GM12864 (cell line): ENCODE measurements around the gene AGPAT3.

ENCODE experiments used
- DNase-seq: peaks from one replicate; pipeline ENCODE4 v3.0.0-alpha.2; 2011; ENCODE audit warnings: low read depth
- H3K4me3 ChIP-seq: 2 replicates; pipeline ENCODE4 v1.5.1; 2011; ENCODE audit warnings: mild to moderate bottlenecking, low read depth, low read length, control low read depth
- TF ChIP-seq, protein P1 (sequence below): IDR thresholded peaks from 2 replicates; pipeline ENCODE4 v1.5.1; 2011; ENCODE audit warnings: low read depth, mild to moderate bottlenecking, moderate library complexity, low read length, control low read depth, inconsistent platforms; ENCODE audit errors: missing control alignments

AGPAT3 gene

DNA sequence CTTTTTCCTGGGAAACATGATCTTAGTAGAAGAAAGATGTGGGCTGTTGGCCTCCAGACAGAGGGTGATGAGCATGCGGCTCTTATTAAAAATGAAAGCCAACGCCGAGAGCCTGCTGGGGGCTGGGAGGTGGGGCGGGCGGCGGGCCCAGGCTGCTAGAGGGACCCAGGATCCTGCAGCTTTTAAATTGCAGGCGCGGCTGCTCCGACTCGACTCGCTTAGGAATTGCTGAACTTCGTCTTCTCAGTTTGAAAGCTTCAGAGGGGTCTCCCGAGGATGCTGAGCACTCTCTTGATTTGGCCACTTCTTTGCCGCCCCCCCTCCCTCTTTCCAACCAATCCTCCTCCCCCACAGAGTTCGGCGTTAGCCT is 1.2 kb downstream of the AGPAT3 start:
- TF ChIP-seq, protein P1, sequence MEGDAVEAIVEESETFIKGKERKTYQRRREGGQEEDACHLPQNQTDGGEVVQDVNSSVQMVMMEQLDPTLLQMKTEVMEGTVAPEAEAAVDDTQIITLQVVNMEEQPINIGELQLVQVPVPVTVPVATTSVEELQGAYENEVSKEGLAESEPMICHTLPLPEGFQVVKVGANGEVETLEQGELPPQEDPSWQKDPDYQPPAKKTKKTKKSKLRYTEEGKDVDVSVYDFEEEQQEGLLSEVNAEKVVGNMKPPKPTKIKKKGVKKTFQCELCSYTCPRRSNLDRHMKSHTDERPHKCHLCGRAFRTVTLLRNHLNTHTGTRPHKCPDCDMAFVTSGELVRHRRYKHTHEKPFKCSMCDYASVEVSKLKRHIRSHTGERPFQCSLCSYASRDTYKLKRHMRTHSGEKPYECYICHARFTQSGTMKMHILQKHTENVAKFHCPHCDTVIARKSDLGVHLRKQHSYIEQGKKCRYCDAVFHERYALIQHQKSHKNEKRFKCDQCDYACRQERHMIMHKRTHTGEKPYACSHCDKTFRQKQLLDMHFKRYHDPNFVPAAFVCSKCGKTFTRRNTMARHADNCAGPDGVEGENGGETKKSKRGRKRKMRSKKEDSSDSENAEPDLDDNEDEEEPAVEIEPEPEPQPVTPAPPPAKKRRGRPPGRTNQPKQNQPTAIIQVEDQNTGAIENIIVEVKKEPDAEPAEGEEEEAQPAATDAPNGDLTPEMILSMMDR = no peak
- DNase-seq = no peak

GRCh38 chr21:43866659-43867331 is 1.8 kb downstream of the AGPAT3 start:
- no peak for DNase-seq
- TF ChIP-seq, protein P1 = no peak
- peak overlapping the region; percentile 80 for H3K4me3 ChIP-seq

More for the DNA sequence above, 1.2 kb downstream of the AGPAT3 start:
- H3K4me3 ChIP-seq = peak overlapping the region; percentile 80

DNA sequence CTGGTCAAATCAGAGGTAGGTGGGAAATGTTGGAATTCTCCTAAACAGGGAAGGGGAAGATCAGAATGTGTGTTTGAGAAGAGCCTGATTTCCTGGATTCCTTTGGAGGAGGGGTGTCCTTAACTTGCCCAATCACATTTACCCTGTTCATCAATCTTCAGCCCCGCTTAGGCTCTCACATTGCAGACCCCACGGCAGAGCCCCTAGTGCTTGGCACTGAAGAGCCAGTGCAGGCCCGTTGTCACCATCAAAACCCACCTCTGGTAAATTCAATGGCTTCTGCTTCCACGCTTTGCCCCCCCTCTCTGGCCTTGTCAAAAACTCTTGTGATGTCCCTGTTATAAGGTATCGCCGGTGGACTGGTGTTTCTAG is 2.3 kb downstream of the AGPAT3 start:
- H3K4me3 ChIP-seq = no peak overlapping the region; the same call in 1 of the 2 replicates
- no peak for DNase-seq
- TF ChIP-seq, protein P1 = no peak

GRCh38 chr21:43867948-43868347 is 2.9 kb downstream of the AGPAT3 start:
- H3K4me3 ChIP-seq = no peak overlapping the region
- TF ChIP-seq, protein P1 = no peak
- DNase-seq = no peak

- H3K4me3 ChIP-seq = no peak overlapping the region
- DNase-seq = no peak
- TF ChIP-seq, protein P1 = no peak
Measured at GRCh38 chr21:43868461-43868860, 3.4 kb downstream of the AGPAT3 start.

GRCh38 chr21:43869486-43870325 is 4.7 kb downstream of the AGPAT3 start:
- no peak for DNase-seq
- H3K4me3 ChIP-seq = no peak overlapping the region
- TF ChIP-seq, protein P1 = no peak

GRCh38 chr21:43871487-43871886 is 6.5 kb downstream of the AGPAT3 start:
- no peak overlapping the region for H3K4me3 ChIP-seq
- TF ChIP-seq, protein P1 = no peak
- DNase-seq = no peak
